ENCODE results near the gene IP6K2.

DNA sequence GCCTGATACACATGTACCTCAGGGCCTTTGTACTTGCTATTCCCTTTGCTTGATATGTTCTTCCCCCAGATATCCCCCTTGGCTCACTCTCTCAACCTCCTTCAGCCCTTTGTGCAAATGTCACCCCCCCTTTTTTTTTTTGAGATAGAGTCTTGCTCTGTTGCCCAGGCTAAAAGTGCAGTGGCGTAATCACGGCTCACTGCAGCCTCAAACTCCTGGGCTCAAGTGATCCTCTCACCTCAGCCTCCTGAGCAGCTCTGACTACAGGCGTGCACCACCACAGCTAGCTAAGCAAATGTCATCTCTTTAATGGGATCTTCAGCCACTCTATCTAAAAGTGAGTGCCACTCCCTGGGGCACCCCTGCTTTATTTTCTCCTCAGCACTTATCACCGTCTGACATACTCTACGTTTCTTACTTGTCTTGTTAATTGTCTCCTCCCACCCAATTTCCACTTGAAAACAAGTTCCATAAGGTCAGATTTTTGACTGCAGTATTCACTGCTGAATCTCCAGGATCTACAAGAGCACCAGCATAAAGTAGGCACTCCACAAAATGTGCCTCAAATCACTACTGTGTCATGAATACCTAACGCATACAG lies 14.6 kb downstream of the IP6K2 start:
- TF ChIP-seq, protein P1, sequence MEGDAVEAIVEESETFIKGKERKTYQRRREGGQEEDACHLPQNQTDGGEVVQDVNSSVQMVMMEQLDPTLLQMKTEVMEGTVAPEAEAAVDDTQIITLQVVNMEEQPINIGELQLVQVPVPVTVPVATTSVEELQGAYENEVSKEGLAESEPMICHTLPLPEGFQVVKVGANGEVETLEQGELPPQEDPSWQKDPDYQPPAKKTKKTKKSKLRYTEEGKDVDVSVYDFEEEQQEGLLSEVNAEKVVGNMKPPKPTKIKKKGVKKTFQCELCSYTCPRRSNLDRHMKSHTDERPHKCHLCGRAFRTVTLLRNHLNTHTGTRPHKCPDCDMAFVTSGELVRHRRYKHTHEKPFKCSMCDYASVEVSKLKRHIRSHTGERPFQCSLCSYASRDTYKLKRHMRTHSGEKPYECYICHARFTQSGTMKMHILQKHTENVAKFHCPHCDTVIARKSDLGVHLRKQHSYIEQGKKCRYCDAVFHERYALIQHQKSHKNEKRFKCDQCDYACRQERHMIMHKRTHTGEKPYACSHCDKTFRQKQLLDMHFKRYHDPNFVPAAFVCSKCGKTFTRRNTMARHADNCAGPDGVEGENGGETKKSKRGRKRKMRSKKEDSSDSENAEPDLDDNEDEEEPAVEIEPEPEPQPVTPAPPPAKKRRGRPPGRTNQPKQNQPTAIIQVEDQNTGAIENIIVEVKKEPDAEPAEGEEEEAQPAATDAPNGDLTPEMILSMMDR (IDR thresholded peaks at IDR 0.05) = no peak
- TF ChIP-seq POLR2A (IDR thresholded peaks at IDR 0.05) = no peak

All from testis (tissue), 2 donors.